ENCODE data around the gene PTPN11.

- TF ChIP-seq GATA2 (IDR thresholded peaks at IDR 0.05; ENCODE audit: low read depth, low read length) = no peak
- no peak for TF ChIP-seq GATA3 (IDR thresholded peaks at IDR 0.05; ENCODE audit: low read depth, low read length)
Measured at GRCh38 chr12:112480931-112481330, 62.2 kb downstream of the PTPN11 start.
